Activated T-cell treated with anti-CD3 and anti-CD28 coated beads for 1 hour (primary cell): ENCODE data around the gene CGB5.

Experiments
- DNase-seq: peaks from one replicate; pipeline ENCODE4 v3.0.0-alpha.2; 2020; ENCODE audit warnings: low read depth

The CGB5 gene

GRCh38 chr19:49086296-49086695, 42.6 kb downstream of the CGB5 start:
- DNase-seq, result no peak

GRCh38 chr19:49091391-49092038, 47.9 kb downstream of the CGB5 start:
- DNase-seq, result no peak

GRCh38 chr19:49092686-49093085, 49.0 kb downstream of the CGB5 start:
- DNase-seq, result no peak
